Esophagus (tissue), 2 donors: Measurements from ENCODE around the gene MBOAT2. TPM values are rescaled to one million over a fixed set of nuclear protein-coding genes. Genes with fewer than 3 reads are reported as not detected.
"Not testable (repeated sequence)": the region's sequence is repeated elsewhere in the genome, so short reads cannot be mapped to it uniquely, and the experiment has no call there.

Source experiments
- H3K27ac ChIP-seq, 2 donors: one replicate each; pipeline ENCODE4 v1.5.1; 2013; ENCODE audit warnings: low read depth in 2 of 2, mild to moderate bottlenecking in 2 of 2, inconsistent platforms in 1 of 2, low read length in 1 of 2, moderate library complexity in 1 of 2
- H3K27me3 ChIP-seq, 2 donors: one replicate each; pipeline ENCODE4 v1.6.1; 2013; ENCODE audit warnings: low read length in 2 of 2, control low read depth in 1 of 2, mild to moderate bottlenecking in 1 of 2; ENCODE audit not compliant: insufficient read depth in 2 of 2, control insufficient read depth in 1 of 2
- H3K36me3 ChIP-seq, 2 donors: one replicate each; pipeline ENCODE4 v1.6.1; 2013; ENCODE audit warnings: low read length in 1 of 2; ENCODE audit not compliant: control insufficient read depth in 2 of 2, insufficient read depth in 2 of 2
- H3K4me1 ChIP-seq, 2 donors: one replicate each; pipeline ENCODE4 v1.6.1; 2013; ENCODE audit warnings: low read length in 1 of 2; ENCODE audit not compliant: control insufficient read depth in 2 of 2, insufficient read depth in 2 of 2
- H3K4me3 ChIP-seq, 2 donors: one replicate each; pipeline ENCODE4 v1.5.1; 2013; ENCODE audit warnings: low read length in 2 of 2, mild to moderate bottlenecking in 2 of 2, low read depth in 1 of 2, moderate library complexity in 1 of 2
- H3K9me3 ChIP-seq, 2 donors: one replicate each; pipeline ENCODE4 v1.6.1; 2013; ENCODE audit warnings: mild to moderate bottlenecking in 2 of 2, low read depth in 1 of 2, low read length in 1 of 2, moderate library complexity in 1 of 2; ENCODE audit not compliant: control insufficient read depth in 2 of 2, insufficient read depth in 1 of 2
- WGBS, 2 donors: extraction: QIAGEN DNeasy Blood & Tissue Kit; methylation state at CpG; one replicate each; pipeline ENCODE4 v1.1.7; 2013; 5-methylcytosine and 5-hydroxymethylcytosine counted together
- polyA plus RNA-seq, 2 donors: library from polyadenylated mRNA; stranded (reverse); fragments of 200-250 nt; gene quantifications; one replicate each; pipeline ENCODE4 v1.2.3, GENCODE V29; 2013
- donor health status: healthy with polysubstance abuse.
- donor health status: Bipolar disorder and iron deficiency.

The MBOAT2 gene
- polyA plus RNA-seq, 2 donors: 34.3 to 41.8 TPM

DNA sequence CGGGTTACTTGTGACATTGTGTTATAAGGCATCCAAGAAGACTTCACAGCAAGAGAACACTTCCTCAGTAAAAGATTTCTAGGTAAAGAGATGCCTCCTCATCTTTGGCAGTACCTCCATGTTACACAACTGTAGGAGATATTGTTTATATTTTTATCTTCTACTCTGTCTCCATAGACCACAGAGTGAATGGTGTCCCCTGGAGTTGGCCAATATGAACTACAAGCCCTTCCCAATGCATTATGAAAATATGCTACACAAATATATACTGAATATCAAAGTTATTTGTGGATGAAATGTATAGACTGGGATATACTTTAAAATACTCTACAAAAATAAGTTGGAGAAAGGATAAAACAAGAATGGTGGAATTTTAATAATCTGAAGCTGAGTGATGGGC is 46.7 kb downstream of the MBOAT2 start:
- peaks cover 0 to 7% of the 10 kb centered on the region in 2 donors for H3K9me3 ChIP-seq
- H3K4me3 ChIP-seq: no peak overlapping the region
- H3K36me3 ChIP-seq: no peaks in the 10 kb centered on the region
- no peaks in the 10 kb centered on the region for H3K27me3 ChIP-seq
- 90 to 94% methylated on average over 1 of the region's 1 CpG for WGBS, 2 donors
- no peak overlapping the region for H3K27ac ChIP-seq
- H3K4me1 ChIP-seq: no peaks in the 10 kb centered on the region

- H3K27ac ChIP-seq: no peak overlapping the region
- H3K27me3 ChIP-seq: no peaks in the 10 kb centered on the region
- H3K4me3 ChIP-seq: no peak overlapping the region
- H3K9me3 ChIP-seq: peaks cover 0 to 7% of the 10 kb centered on the region in 2 donors
- no peaks in the 10 kb centered on the region for H3K4me1 ChIP-seq
- H3K36me3 ChIP-seq: no peaks in the 10 kb centered on the region
- WGBS, 2 donors: 94 to 95% methylated on average over 3 of the region's 3 CpGs
Observed at GRCh38 chr2:8954990-8955389, 48.5 kb downstream of the MBOAT2 start.

GRCh38 chr2:8953525-8953924 is 50.0 kb downstream of the MBOAT2 start:
- H3K4me3 ChIP-seq: no peak overlapping the region
- H3K27me3 ChIP-seq: no peaks in the 10 kb centered on the region
- H3K36me3 ChIP-seq: no peaks in the 10 kb centered on the region
- H3K4me1 ChIP-seq: no peaks in the 10 kb centered on the region
- no peak overlapping the region for H3K27ac ChIP-seq
- 86 to 91% methylated on average over 1 of the region's 1 CpG for WGBS, 2 donors
- H3K9me3 ChIP-seq: peaks cover 0 to 7% of the 10 kb centered on the region in 2 donors

GRCh38 chr2:8939486-8940114 is 63.9 kb downstream of the MBOAT2 start:
- H3K36me3 ChIP-seq: peaks cover 6 to 15% of the 10 kb centered on the region in 2 donors
- no peak overlapping the region for H3K27ac ChIP-seq
- WGBS, 2 donors: 80 to 81% methylated on average over 8 of the region's 8 CpGs
- peaks cover 0 to 4% of the 10 kb centered on the region in 2 donors for H3K9me3 ChIP-seq
- no peaks in the 10 kb centered on the region for H3K27me3 ChIP-seq
- H3K4me3 ChIP-seq: no peak overlapping the region
- H3K4me1 ChIP-seq: no peaks in the 10 kb centered on the region

GRCh38 chr2:8938384-8938783 is 65.1 kb downstream of the MBOAT2 start:
- Histone ChIP-seq H3K27ac (no peak overlapping the region), H3K4me3 (no peak overlapping the region), H3K9me3 (peaks cover 0 to 4% of the 10 kb centered on the region in 2 donors), H3K27me3 (no peaks in the 10 kb centered on the region), H3K36me3 (peaks cover 6 to 15% of the 10 kb centered on the region in 2 donors), H3K4me1 (no peaks in the 10 kb centered on the region)
- 96 to 97% methylated on average over 19 of the region's 19 CpGs for WGBS, 2 donors

DNA sequence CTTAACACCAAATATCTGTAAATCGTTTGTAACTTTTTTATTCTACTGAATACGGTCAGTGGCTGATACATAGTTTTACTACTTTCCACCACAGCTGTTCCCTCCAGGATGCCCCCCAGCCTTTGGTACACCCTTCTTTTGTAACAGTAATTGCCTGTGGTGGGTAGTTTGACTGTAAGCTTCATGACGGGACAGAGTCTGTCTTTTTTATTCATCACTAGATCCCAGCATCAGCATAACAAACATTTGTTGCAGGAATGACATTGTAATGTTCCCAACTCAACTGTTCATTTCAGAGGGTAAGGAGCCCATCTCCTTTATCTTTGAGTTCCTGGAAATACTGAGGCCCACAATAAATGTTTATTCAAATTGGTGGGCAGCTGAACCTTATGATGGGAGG is 67.5 kb downstream of the MBOAT2 start:
- no peaks in the 10 kb centered on the region for H3K4me1 ChIP-seq
- H3K27ac ChIP-seq: no peak overlapping the region
- no peaks in the 10 kb centered on the region for H3K27me3 ChIP-seq
- peaks cover 6 to 15% of the 10 kb centered on the region in 2 donors for H3K36me3 ChIP-seq
- peaks cover 0 to 4% of the 10 kb centered on the region in 2 donors for H3K9me3 ChIP-seq
- 88 to 90% methylated on average over 3 of the region's 3 CpGs for WGBS, 2 donors
- H3K4me3 ChIP-seq: no peak overlapping the region

- H3K4me3 ChIP-seq: no peak overlapping the region
- H3K9me3 ChIP-seq: peaks cover 0 to 4% of the 10 kb centered on the region in 2 donors
- H3K27ac ChIP-seq: no peak overlapping the region
- H3K4me1 ChIP-seq: no peaks in the 10 kb centered on the region
- no peaks in the 10 kb centered on the region for H3K27me3 ChIP-seq
- H3K36me3 ChIP-seq: peaks cover 6 to 13% of the 10 kb centered on the region in 2 donors
Observed at GRCh38 chr2:8934338-8934737, 69.1 kb downstream of the MBOAT2 start.

DNA sequence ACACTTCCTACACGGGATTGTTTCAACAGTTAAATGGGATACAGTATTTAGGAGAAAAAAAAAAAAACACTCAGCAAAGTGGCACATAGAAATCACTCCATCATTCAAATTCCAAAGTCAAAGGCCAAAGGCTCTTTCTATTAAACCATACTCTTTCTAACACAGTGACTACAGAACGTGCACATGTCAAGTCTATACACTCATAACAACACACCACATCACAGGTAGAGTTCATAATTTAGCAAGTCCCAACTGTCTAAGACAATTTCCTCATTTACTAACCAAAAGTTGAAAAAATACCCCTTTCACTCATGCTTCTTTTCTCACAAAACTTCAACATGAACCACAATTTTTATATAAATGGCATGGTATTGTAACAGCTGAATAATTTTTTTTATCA is 70.8 kb downstream of the MBOAT2 start:
- Histone ChIP-seq H3K27me3 (no peaks in the 10 kb centered on the region), H3K4me1 (no peaks in the 10 kb centered on the region), H3K9me3 (no peaks in the 10 kb centered on the region), H3K4me3 (no peak overlapping the region), H3K36me3 (peaks cover 3% of the 10 kb centered on the region in 2 donors), H3K27ac (no peak overlapping the region)
- 76% methylated on average over 2 of the region's 2 CpGs for WGBS, 2 donors

GRCh38 chr2:8930185-8930584 is 73.3 kb downstream of the MBOAT2 start:
- not testable (repeated sequence) for H3K9me3 ChIP-seq, H3K4me3 ChIP-seq, H3K36me3 ChIP-seq, H3K27ac ChIP-seq, H3K27me3 ChIP-seq, H3K4me1 ChIP-seq
- WGBS, 2 donors: 90 to 94% methylated on average over 4 to 5 of the region's 5 CpGs

- no peaks in the 10 kb centered on the region for H3K4me1 ChIP-seq
- 94 to 96% methylated on average over 3 of the region's 3 CpGs for WGBS, 2 donors
- H3K27me3 ChIP-seq: no peaks in the 10 kb centered on the region
- no peak overlapping the region for H3K4me3 ChIP-seq
- H3K36me3 ChIP-seq: no peaks in the 10 kb centered on the region
- no peak overlapping the region for H3K27ac ChIP-seq
- no peaks in the 10 kb centered on the region for H3K9me3 ChIP-seq
Observed at GRCh38 chr2:8929128-8929527, 74.4 kb downstream of the MBOAT2 start.
